ELR (cell line): Measurements from ENCODE around the gene OSGIN1.
A peak's percentile ranks its signal among the peaks of the same experiment; 100 is the strongest.

ENCODE experiments used
- DNase-seq: peaks from one replicate; pipeline ENCODE4 v3.0.0-alpha.2; 2015; ENCODE audit warnings: low read depth

Gene OSGIN1

GRCh38 chr16:84000989-84001642 is 48.1 kb downstream of the OSGIN1 start:
- peak; percentile 31 for DNase-seq

DNA sequence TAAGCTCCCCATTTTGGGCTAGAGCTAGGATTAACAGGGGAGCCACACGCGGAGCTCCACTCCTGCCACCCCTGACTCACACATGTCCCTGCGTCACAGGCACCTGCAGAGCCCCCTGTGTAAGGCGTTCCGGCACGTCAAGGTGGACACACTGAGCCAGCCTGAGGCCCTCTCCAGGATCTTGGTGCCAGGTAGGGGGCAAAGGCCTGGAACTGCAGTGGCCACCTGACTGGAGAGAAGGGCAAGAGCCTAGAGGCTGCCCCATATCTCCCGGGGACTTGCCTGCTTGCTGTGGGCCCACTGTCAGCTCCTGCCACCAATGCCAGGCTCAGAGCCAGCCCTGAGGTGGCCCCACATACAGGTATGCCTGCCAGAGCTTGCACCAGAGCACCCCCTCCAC is 48.7 kb downstream of the OSGIN1 start:
- DNase-seq: no peak

DNA sequence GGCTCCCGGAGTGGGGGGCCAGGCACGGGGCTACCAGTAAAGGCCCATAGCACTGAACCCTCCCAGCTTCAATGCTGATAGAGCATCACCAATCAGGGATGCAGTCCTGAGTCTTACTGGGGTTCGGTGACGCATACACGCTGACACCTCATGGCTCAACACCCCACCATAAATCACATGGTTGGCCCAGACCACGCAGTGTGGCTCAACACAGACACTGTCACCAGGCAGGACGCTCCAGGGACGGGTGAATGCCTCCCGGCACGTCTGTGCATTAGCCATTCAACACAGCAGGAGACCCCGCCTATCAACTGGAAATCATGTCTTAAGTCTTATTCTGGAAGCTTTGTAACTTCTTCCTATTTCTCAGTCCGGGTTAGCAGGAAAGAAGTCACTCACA is 50.0 kb downstream of the OSGIN1 start:
- no peak for DNase-seq

GRCh38 chr16:84004442-84004841 is 51.4 kb downstream of the OSGIN1 start:
- no peak for DNase-seq

GRCh38 chr16:84005391-84005790 is 52.4 kb downstream of the OSGIN1 start:
- no peak for DNase-seq

DNA sequence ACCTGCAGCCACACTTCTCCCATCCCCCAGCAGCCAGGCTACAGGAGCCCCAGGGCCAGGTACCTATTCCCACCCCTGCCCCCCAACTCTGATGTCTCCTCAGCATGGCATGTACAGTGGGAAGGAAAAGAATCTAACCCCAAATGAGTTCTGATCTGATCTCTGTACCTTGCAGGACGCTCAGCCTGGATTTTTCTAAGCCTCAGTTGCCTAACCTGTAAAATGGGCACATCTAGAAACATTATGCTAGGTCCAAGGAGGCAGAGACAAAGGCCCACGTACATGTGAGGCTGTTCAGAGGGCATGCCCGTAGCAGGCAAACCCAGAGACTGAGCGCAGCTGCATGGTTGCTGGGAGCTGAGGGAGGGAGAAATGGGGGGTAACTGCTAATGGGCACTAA is 54.5 kb downstream of the OSGIN1 start:
- DNase-seq: no peak

DNA sequence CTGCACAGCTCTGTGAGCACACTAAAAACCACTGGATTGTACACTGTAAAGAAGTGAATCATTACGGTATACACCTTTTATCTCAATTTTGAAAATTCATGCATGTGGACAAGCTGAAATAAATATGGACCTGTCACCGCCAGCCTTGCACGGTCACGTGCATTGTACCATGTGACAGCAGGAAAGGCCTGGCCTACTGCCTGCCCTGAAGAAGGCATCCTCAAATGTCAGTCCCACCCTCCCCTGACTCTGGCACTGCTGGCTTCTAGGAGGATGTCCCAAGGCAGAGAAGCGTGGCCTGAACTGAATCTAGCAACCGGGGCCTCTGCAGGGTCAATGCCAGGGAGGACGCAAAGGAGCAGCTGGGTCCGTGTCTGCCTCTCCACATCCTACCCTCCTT is 54.9 kb downstream of the OSGIN1 start:
- DNase-seq: no peak

- DNase-seq: no peak
Measured at GRCh38 chr16:84009282-84009681, 56.2 kb downstream of the OSGIN1 start.

- DNase-seq: peak; percentile 89
Measured at GRCh38 chr16:84013787-84014569, 60.9 kb downstream of the OSGIN1 start.

DNA sequence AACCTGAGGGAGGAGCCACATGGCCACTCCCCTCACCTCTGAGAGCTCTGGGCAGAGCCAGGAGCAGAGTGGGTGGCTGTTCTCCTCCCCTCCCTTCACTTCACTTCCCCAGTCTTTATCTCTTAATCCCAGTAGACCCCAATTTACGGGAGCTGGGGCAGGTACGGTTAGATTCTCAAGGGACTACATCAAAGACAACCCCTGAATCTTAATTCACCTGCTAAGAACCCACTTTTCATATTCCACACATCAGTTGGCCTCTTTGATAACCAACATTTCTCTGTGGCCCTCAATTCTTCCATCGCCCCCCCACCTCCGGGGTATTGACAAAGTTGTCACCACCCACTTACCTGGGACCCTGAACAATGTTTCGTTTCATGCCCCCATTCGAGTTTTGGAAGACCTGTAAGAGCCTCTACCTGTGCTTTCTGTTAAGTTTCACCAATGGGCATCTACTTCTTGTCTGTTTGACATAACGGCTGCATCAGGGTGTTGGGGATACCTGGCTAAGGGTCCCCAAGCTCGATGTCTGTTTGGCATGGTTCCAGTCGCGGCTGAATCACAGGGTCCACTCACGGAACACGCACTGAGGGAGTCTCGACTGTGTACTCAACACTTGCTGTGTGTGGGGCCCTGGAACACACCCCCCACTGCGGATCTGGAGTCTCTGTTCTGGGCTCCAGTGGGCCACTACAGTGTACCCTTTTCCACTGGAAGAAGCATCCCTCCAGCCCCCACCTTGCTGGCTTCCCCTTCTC is 61.7 kb downstream of the OSGIN1 start:
- DNase-seq: no peak

DNA sequence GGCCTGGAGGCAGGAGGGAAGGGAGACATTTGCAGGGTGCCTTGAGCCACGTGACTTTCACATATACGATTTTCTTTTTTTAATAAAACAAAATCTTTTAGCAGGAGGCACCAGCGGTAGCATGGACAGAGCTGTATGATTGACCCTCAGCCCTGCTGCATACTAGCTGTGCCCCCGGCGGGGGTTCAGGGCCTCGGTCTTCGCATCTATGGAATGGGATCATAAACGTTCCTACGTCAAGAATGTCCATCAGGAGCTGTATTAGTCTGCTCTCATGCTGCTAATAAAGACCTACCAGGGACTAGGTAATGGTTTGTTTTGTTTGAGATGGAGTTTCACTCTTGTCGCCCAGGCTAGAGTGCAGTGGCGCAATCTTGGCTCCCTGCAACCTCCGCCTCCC is 62.4 kb downstream of the OSGIN1 start:
- no peak for DNase-seq
